Natural killer cell (primary cell): Measurements from ENCODE around the gene TSEN54. TPM values are rescaled to one million over a fixed set of nuclear protein-coding genes. Genes with fewer than 3 reads are reported as not detected.
A peak's percentile ranks its signal among the peaks of the same experiment; 100 is the strongest.
"Not testable (repeated sequence)": the region's sequence is repeated elsewhere in the genome, so short reads cannot be mapped to it uniquely, and the experiment has no call there.

ENCODE experiments used
- ATAC-seq, 3 donors: fragments of 150-1000 bp in 2 of 3; fragments of 200-7000 bp in 1 of 3; cut with Tn5 transposase; 1 replicate in 1 of 3; 2 replicates in 2 of 3; pipeline ENCODE4 v1.10.0; 2021; ENCODE audit warnings: mild to moderate bottlenecking in 2 of 3, moderate library complexity in 2 of 3
- DNase-seq, 2 donors: peaks; one replicate each; pipeline versions ENCODE4 v3.0.0 to v3.0.0-alpha.2; 2013 to 2021; ENCODE audit warnings: mixed read lengths in 1 of 2
- H3K27ac ChIP-seq: one replicate; pipeline ENCODE4 v1.5.1; 2013; ENCODE audit warnings: mild to moderate bottlenecking, low read length
- H3K27me3 ChIP-seq: one replicate; pipeline ENCODE4 v1.6.1; 2013; ENCODE audit warnings: low read length; ENCODE audit not compliant: control insufficient read depth, insufficient read depth
- H3K36me3 ChIP-seq: one replicate; pipeline ENCODE4 v1.6.1; 2013; ENCODE audit warnings: low read length; ENCODE audit not compliant: control insufficient read depth, insufficient read depth
- H3K4me1 ChIP-seq: one replicate; pipeline ENCODE4 v1.6.1; 2013; ENCODE audit warnings: low read length; ENCODE audit not compliant: control insufficient read depth, insufficient read depth
- H3K4me3 ChIP-seq: one replicate; pipeline ENCODE4 v1.5.1; 2013; ENCODE audit warnings: low read length
- H3K9me3 ChIP-seq: one replicate; pipeline ENCODE4 v1.6.1; 2013; ENCODE audit warnings: low read length; ENCODE audit not compliant: control insufficient read depth, insufficient read depth
- H3K27ac Mint-ChIP-seq, 2 donors: one replicate each; pipeline ENCODE4 v1.8.0; 2022; ENCODE audit warnings: mild to moderate bottlenecking in 2 of 2, mixed read lengths in 2 of 2, moderate library complexity in 1 of 2
- H3K27me3 Mint-ChIP-seq, 2 donors: one replicate each; pipeline ENCODE4 v1.8.0; 2022; ENCODE audit warnings: low read depth in 2 of 2, mixed read lengths in 2 of 2
- H3K36me3 Mint-ChIP-seq: one replicate; pipeline ENCODE4 v1.8.0; 2022; ENCODE audit warnings: mixed read lengths
- H3K4me1 Mint-ChIP-seq, 2 donors: one replicate each; pipeline ENCODE4 v1.8.0; 2022; ENCODE audit warnings: mixed read lengths in 2 of 2
- H3K4me3 Mint-ChIP-seq: one replicate; pipeline ENCODE4 v1.8.0; 2022; ENCODE audit warnings: mild to moderate bottlenecking, moderate library complexity, mixed read lengths
- H3K9me3 Mint-ChIP-seq, 2 donors: one replicate each; pipeline ENCODE4 v1.8.0; 2022; ENCODE audit warnings: mixed read lengths in 2 of 2
- CTCF ChIP-seq: fragments of 200-600 bp; IDR thresholded peaks from one replicate; pipeline ENCODE4 v1.8.0; 2022; ENCODE audit warnings: antibody characterized with exemption
- WGBS: methylation state at CpG from one replicate; pipeline ENCODE4 v1.1.7; 2013; ENCODE audit warnings: missing lambda C conversion rate; ENCODE audit not compliant: insufficient coverage; 5-methylcytosine and 5-hydroxymethylcytosine counted together
- intact Hi-C: fragments of 100-400 bp; cut with micrococcal nuclease; formaldehyde crosslinking; loops from one replicate; pipeline ENCODE4 v1.14.2; 2022
- total RNA-seq, 4 donors: library from RNA; stranded (reverse); fragments of 120-200 nt in 1 of 4; gene quantifications; one replicate each; pipeline versions ENCODE4 v1.2.3 to v1.2.4, GENCODE V29; 2013 to 2022

TSEN54 gene
- total RNA-seq, 3 donors from 2014 or later (not counting 1 experiment from before 2014, with no cell fraction given), result 180 to 224 (median 186) TPM

GRCh38 chr17:75518201-75518600 lies 1.9 kb downstream of the TSEN54 start:
- Mint-ChIP-seq H3K27ac (peak overlapping the region; percentile 88 to 94), H3K36me3 (no peaks in the 10 kb centered on the region), H3K27me3 (no peaks in the 10 kb centered on the region), H3K9me3 (no peaks in the 10 kb centered on the region), H3K4me3 (peak overlapping the region; percentile 86), H3K4me1 (peaks cover 19 to 29% of the 10 kb centered on the region in 2 donors)
- H3K9me3 ChIP-seq, result no peaks in the 10 kb centered on the region
- H3K36me3 ChIP-seq, result peaks cover 32% of the 10 kb centered on the region
- DNase-seq, result peak in 1 of 2 donors; percentile 87
- peak overlapping the region; percentile 74 for H3K4me3 ChIP-seq
- peak; percentile 43 to 69 (median 68) for ATAC-seq
- intact Hi-C loops, result loop anchor here (5.0 kb wide), 2 partner anchors 69 to 231 kb away; partner anchors contain the start of genes MYO15B and SLC25A19
- WGBS, result 0% methylated on average over 2 of the region's 3 CpGs
- H3K4me1 ChIP-seq, result peaks cover 40% of the 10 kb centered on the region
- peak overlapping the region; percentile 65 for H3K27ac ChIP-seq
- no peaks in the 10 kb centered on the region for H3K27me3 ChIP-seq
- no peak for TF ChIP-seq CTCF

GRCh38 chr17:75518983-75519537 lies 2.7 kb downstream of the TSEN54 start:
- WGBS, result 93% methylated on average over 7 of the region's 9 CpGs
- peaks cover 40% of the 10 kb centered on the region for H3K4me1 ChIP-seq
- H3K27ac ChIP-seq, result peak overlapping the region; percentile 65
- ATAC-seq (no peak), DNase-seq (no peak)
- H3K27me3 ChIP-seq, result no peaks in the 10 kb centered on the region
- Mint-ChIP-seq H3K27ac (peak overlapping the region; percentile 88 to 94), H3K27me3 (no peaks in the 10 kb centered on the region), H3K9me3 (no peaks in the 10 kb centered on the region), H3K4me3 (peak overlapping the region; percentile 86), H3K36me3 (no peaks in the 10 kb centered on the region), H3K4me1 (peaks cover 19 to 29% of the 10 kb centered on the region in 2 donors)
- TF ChIP-seq CTCF, result no peak
- intact Hi-C loops, result loop anchor here (5.0 kb wide), 2 partner anchors 68 to 232 kb away; partner anchors contain the start of genes MYO15B and SLC25A19
- peaks cover 34% of the 10 kb centered on the region for H3K36me3 ChIP-seq
- H3K4me3 ChIP-seq, result no peak overlapping the region
- no peaks in the 10 kb centered on the region for H3K9me3 ChIP-seq

- WGBS, result 98% methylated on average over 8 of the region's 8 CpGs
- not testable (repeated sequence) for DNase-seq
- peaks cover 19 to 29% of the 10 kb centered on the region in 2 donors for H3K4me1 Mint-ChIP-seq
Measured at GRCh38 chr17:75520413-75520812, 4.1 kb downstream of the TSEN54 start.

GRCh38 chr17:75521290-75521689 lies 5.0 kb downstream of the TSEN54 start:
- Mint-ChIP-seq H3K27me3 (no peaks in the 10 kb centered on the region), H3K9me3 (no peaks in the 10 kb centered on the region), H3K27ac (no peak overlapping the region), H3K36me3 (no peaks in the 10 kb centered on the region), H3K4me3 (no peak overlapping the region), H3K4me1 (peaks cover 21 to 30% of the 10 kb centered on the region in 2 donors)
- DNase-seq, result no peak
- intact Hi-C loops, result no loop called here
- no peak for ATAC-seq
- Histone ChIP-seq H3K27ac (no peak overlapping the region), H3K4me1 (peaks cover 41% of the 10 kb centered on the region), H3K36me3 (peaks cover 34% of the 10 kb centered on the region), H3K9me3 (no peaks in the 10 kb centered on the region), H3K27me3 (no peaks in the 10 kb centered on the region), H3K4me3 (no peak overlapping the region)
- WGBS, result 98% methylated on average over 7 of the region's 8 CpGs
- no peak for TF ChIP-seq CTCF

More at GRCh38 chr17:75520413-75520812, 4.1 kb downstream of the TSEN54 start:
- intact Hi-C loops, H3K27me3 ChIP-seq, H3K27ac ChIP-seq, H3K4me3 ChIP-seq, H3K9me3 ChIP-seq, H3K27me3 Mint-ChIP-seq, H3K27ac Mint-ChIP-seq, H3K36me3 Mint-ChIP-seq, H3K9me3 Mint-ChIP-seq, H3K4me3 Mint-ChIP-seq, ATAC-seq: not testable (repeated sequence)
- Histone ChIP-seq H3K4me1 (peaks cover 45% of the 10 kb centered on the region), H3K36me3 (peaks cover 34% of the 10 kb centered on the region)
